ENCODE results near the gene PRUNE1. TPM values are rescaled to one million over a fixed set of nuclear protein-coding genes. Genes with fewer than 3 reads are reported as not detected.

Gene PRUNE1
- total and polyA plus RNA-seq, 2 donors (not counting 1 experiment from before 2014, with no cell fraction given): 6.3 to 16.6 TPM

DNA sequence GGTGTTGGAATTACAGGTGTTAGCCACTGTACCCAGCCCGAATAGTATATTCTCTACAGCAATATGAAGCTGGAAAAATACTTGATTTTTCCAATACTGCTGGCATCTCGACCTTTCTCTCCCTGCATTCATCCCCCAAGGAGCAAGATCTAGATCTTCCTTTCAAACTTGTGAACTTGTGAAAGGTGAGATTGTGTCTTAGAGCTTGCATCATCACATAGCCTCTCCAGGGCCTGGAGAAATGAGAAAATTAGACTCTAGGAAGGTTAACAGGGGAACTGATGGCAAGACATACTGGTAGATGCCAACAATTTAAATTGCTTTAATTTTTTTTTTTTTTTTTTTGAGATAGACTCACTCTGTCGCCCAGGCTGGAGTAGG lies 2.1 kb downstream of the PRUNE1 start:
- H3K36me3 ChIP-seq (ENCODE audit: control insufficient read depth, insufficient read depth, low read length): no peaks in the 10 kb centered on the region
- no peak for DNase-seq (ENCODE audit: low read depth in 2 of 2)
- no peak overlapping the region for H3K9ac ChIP-seq (ENCODE audit: insufficient read depth, low read length)
- TF ChIP-seq, protein P1, sequence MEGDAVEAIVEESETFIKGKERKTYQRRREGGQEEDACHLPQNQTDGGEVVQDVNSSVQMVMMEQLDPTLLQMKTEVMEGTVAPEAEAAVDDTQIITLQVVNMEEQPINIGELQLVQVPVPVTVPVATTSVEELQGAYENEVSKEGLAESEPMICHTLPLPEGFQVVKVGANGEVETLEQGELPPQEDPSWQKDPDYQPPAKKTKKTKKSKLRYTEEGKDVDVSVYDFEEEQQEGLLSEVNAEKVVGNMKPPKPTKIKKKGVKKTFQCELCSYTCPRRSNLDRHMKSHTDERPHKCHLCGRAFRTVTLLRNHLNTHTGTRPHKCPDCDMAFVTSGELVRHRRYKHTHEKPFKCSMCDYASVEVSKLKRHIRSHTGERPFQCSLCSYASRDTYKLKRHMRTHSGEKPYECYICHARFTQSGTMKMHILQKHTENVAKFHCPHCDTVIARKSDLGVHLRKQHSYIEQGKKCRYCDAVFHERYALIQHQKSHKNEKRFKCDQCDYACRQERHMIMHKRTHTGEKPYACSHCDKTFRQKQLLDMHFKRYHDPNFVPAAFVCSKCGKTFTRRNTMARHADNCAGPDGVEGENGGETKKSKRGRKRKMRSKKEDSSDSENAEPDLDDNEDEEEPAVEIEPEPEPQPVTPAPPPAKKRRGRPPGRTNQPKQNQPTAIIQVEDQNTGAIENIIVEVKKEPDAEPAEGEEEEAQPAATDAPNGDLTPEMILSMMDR (conservative IDR thresholded peaks at IDR 0.05 in 1 of 2, IDR thresholded peaks at IDR 0.05 in 1 of 2; ENCODE audit: low read depth in 1 of 2, low read length in 2 of 2): no peak
- TF ChIP-seq EZH2 (IDR thresholded peaks at IDR 0.05; ENCODE audit: low read length, missing control alignments): no peak
- no peak overlapping the region for H3K4me3 ChIP-seq (replicated peaks in 1 of 4; ENCODE audit: control extremely low read depth in 1 of 4, insufficient read depth in 1 of 4, low read depth in 3 of 4, low read length in 4 of 4)
- no peaks in the 10 kb centered on the region for H3K27me3 ChIP-seq (ENCODE audit: control insufficient read depth, insufficient read depth, low read length)
- H3K4me2 ChIP-seq (ENCODE audit: extremely low read depth, insufficient read depth, low read length): no peak overlapping the region
- no peaks in the 10 kb centered on the region for H3K9me3 ChIP-seq (ENCODE audit: control insufficient read depth, insufficient read depth, low read depth, low read length)
- H3K4me1 ChIP-seq (ENCODE audit: control insufficient read depth, extremely low read depth, insufficient read depth, low read length): peaks cover 14% of the 10 kb centered on the region
- H3K79me2 ChIP-seq (ENCODE audit: control insufficient read depth, insufficient read depth, low read length): peaks cover 3% of the 10 kb centered on the region
- no peak overlapping the region for H3K27ac ChIP-seq (ENCODE audit: insufficient read depth, low read length)
- H4K20me1 ChIP-seq (ENCODE audit: control insufficient read depth, extremely low read depth, insufficient read depth, low read length): no peaks in the 10 kb centered on the region
- no peak overlapping the region for H2AFZ ChIP-seq (ENCODE audit: low read length)

DNA sequence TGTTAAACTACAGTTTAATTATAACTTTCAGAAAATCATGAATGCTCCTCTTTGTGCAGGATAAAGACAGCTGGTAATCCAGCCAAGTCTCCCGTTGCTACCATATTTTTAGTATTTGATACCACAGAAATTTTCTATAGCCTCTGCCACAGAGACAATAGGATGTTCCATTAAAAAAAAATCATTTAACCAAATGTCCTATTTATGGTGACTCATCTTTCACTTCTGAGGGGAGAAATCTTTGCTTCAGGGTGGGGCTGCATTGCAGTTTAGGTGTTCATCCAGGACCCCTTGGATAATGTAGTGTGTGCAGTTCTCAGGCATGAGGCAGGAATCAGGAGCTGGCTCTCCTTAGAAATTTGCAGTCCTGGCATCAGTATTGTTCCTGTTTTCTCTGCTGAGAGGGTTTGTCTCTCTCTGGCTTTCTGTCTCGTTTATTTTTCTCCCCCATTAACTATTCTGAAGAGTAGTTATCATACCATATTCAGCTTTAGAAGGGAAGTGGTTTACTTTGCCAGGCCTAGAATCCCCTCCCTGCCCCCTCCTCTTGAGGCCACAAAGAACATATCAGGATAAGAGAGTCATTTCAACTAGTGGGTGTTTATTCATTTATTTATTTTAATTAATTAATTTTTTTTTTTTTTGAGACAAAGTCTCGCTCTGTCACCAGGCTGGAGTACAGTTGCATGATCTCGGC lies 3.1 kb downstream of the PRUNE1 start:
- DNase-seq (ENCODE audit: low read depth in 2 of 2): no peak
- H2AFZ ChIP-seq (ENCODE audit: low read length): no peak overlapping the region
- H3K79me2 ChIP-seq (ENCODE audit: control insufficient read depth, insufficient read depth, low read length): no peaks in the 10 kb centered on the region
- peaks cover 13% of the 10 kb centered on the region for H3K4me1 ChIP-seq (ENCODE audit: control insufficient read depth, extremely low read depth, insufficient read depth, low read length)
- H4K20me1 ChIP-seq (ENCODE audit: control insufficient read depth, extremely low read depth, insufficient read depth, low read length): no peaks in the 10 kb centered on the region
- no peaks in the 10 kb centered on the region for H3K36me3 ChIP-seq (ENCODE audit: control insufficient read depth, insufficient read depth, low read length)
- no peak overlapping the region for H3K4me3 ChIP-seq (replicated peaks in 1 of 4; ENCODE audit: control extremely low read depth in 1 of 4, insufficient read depth in 1 of 4, low read depth in 3 of 4, low read length in 4 of 4)
- no peaks in the 10 kb centered on the region for H3K27me3 ChIP-seq (ENCODE audit: control insufficient read depth, insufficient read depth, low read length)
- TF ChIP-seq, protein P1 (conservative IDR thresholded peaks at IDR 0.05 in 1 of 2, IDR thresholded peaks at IDR 0.05 in 1 of 2; ENCODE audit: low read depth in 1 of 2, low read length in 2 of 2): no peak
- TF ChIP-seq EZH2 (IDR thresholded peaks at IDR 0.05; ENCODE audit: low read length, missing control alignments): no peak
- H3K9ac ChIP-seq (ENCODE audit: insufficient read depth, low read length): no peak overlapping the region
- H3K4me2 ChIP-seq (ENCODE audit: extremely low read depth, insufficient read depth, low read length): no peak overlapping the region
- H3K27ac ChIP-seq (ENCODE audit: insufficient read depth, low read length): no peak overlapping the region
- no peaks in the 10 kb centered on the region for H3K9me3 ChIP-seq (ENCODE audit: control insufficient read depth, insufficient read depth, low read depth, low read length)

DNA sequence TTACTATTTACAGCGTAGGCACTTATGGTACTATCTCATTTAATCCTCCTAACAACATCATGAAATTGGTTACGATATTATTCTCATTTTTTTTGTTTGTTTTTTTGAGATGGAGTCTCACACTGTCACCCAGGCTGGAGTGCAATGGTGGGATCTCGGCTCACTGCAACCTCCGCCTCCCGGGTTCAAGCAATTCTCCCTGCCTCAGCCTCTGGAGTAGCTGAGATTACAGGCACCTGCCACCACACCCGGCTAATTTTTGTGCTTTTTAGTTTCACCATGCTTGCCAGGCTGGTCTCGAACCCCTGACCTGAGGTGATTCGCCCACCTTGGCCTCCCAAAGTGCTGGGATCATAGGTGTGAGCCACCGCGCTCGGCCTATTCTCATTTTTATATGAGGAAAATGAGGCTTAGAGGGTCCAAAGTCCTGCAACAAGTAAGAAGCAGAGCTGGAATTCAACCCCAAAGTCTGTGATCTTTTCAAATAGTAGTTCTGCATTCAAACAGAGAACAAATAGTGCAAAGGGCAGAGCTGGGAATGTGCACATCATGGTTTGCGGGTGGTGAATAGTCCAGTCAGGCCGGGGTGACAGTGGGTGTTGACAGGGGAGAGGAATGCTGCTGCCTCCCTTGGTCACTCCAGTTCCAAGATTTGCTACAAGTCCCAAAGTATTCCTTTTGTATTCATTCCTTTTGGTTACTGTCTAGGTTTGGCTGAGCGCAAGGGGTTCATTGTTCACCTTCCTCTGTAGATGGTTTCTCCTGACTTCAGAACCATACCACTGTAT lies 4.6 kb downstream of the PRUNE1 start:
- peak in 1 of 2 donors; percentile 51 for DNase-seq (ENCODE audit: low read depth in 2 of 2)
- Histone ChIP-seq H2AFZ (ENCODE audit: low read length) (no peak overlapping the region), H4K20me1 (ENCODE audit: control insufficient read depth, extremely low read depth, insufficient read depth, low read length) (no peaks in the 10 kb centered on the region), H3K36me3 (ENCODE audit: control insufficient read depth, insufficient read depth, low read length) (no peaks in the 10 kb centered on the region), H3K9ac (ENCODE audit: insufficient read depth, low read length) (no peak overlapping the region), H3K4me1 (ENCODE audit: control insufficient read depth, extremely low read depth, insufficient read depth, low read length) (peaks cover 3% of the 10 kb centered on the region), H3K9me3 (ENCODE audit: control insufficient read depth, insufficient read depth, low read depth, low read length) (no peaks in the 10 kb centered on the region), H3K79me2 (ENCODE audit: control insufficient read depth, insufficient read depth, low read length) (no peaks in the 10 kb centered on the region), H3K27me3 (ENCODE audit: control insufficient read depth, insufficient read depth, low read length) (no peaks in the 10 kb centered on the region), H3K27ac (ENCODE audit: insufficient read depth, low read length) (peak overlapping the region; percentile 16), H3K4me3 (replicated peaks in 1 of 4; ENCODE audit: control extremely low read depth in 1 of 4, insufficient read depth in 1 of 4, low read depth in 3 of 4, low read length in 4 of 4) (no peak overlapping the region), H3K4me2 (ENCODE audit: extremely low read depth, insufficient read depth, low read length) (no peak overlapping the region)
- TF ChIP-seq, protein P1 (conservative IDR thresholded peaks at IDR 0.05 in 1 of 2, IDR thresholded peaks at IDR 0.05 in 1 of 2; ENCODE audit: low read depth in 1 of 2, low read length in 2 of 2): no peak
- no peak for TF ChIP-seq EZH2 (IDR thresholded peaks at IDR 0.05; ENCODE audit: low read length, missing control alignments)
